Measurements from ENCODE around the gene ITCH.

DNA sequence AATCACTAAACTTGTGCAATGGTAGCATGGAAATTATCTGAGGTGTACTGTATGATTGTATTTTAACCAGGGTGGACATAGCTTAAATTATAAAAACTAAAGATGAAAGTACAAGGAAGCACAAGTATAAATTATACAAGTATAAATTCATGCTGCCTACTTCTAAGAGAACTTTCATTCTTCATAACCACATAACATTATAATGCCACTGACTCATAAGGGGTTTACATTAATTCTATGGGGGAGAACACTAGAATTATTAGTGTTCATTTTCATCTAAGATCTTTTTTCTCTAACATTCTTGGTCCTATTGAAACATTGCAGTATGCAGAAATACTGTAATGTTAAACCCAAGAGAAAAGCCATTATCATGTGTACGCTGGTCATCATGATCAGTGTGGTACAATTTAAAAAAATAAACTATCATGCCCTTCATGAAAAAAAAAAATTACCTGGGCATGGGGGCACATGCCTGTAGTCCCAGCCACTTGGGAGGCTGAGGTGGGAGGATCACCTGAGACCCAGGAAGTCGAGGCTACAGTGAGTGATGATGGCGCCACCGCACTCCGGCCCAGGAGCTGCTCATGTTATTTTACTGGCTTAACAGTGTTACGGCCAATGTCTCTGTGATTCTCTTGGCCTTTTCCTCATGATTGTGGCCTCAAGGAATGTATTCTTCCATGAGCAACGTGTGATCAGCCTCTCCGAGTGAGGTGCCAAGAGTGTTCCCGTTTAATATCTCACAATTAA, 34.0 kb upstream of the ITCH start:
- TF ChIP-seq, protein P1, sequence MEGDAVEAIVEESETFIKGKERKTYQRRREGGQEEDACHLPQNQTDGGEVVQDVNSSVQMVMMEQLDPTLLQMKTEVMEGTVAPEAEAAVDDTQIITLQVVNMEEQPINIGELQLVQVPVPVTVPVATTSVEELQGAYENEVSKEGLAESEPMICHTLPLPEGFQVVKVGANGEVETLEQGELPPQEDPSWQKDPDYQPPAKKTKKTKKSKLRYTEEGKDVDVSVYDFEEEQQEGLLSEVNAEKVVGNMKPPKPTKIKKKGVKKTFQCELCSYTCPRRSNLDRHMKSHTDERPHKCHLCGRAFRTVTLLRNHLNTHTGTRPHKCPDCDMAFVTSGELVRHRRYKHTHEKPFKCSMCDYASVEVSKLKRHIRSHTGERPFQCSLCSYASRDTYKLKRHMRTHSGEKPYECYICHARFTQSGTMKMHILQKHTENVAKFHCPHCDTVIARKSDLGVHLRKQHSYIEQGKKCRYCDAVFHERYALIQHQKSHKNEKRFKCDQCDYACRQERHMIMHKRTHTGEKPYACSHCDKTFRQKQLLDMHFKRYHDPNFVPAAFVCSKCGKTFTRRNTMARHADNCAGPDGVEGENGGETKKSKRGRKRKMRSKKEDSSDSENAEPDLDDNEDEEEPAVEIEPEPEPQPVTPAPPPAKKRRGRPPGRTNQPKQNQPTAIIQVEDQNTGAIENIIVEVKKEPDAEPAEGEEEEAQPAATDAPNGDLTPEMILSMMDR (IDR thresholded peaks at IDR 0.05; ENCODE audit: borderline replicate concordance, extremely low read depth, low read length, poor library complexity, severe bottlenecking) = no peak
- TF ChIP-seq EZH2 (IDR thresholded peaks at IDR 0.05; ENCODE audit: borderline replicate concordance, low read depth, low read length, severe bottlenecking) = no peak
